B cell (primary cell): Measurements from ENCODE around the gene ADAMTS14. TPM values are rescaled to one million over a fixed set of nuclear protein-coding genes. Genes with fewer than 3 reads are reported as not detected.

ENCODE experiments used
- ATAC-seq: fragments of 200-7000 bp; cut with Tn5 transposase; one replicate; pipeline ENCODE4 v1.10.0; 2021; ENCODE audit warnings: low read depth, mild to moderate bottlenecking, moderate number of reproducible peaks, moderate library complexity
- CTCF ChIA-PET: fragments of 350-600 bp; sonication (Branson Sonifier 250); formaldehyde crosslinking; loops from one replicate; lab custom pipeline; 2021; ENCODE audit warnings: antibody characterized with exemption, inconsistent platforms; lab: Charles Lee
- POLR2A ChIA-PET: fragments of 350-600 bp; sonication (Branson Sonifier 250); formaldehyde crosslinking; loops from one replicate; lab custom pipeline; 2021; ENCODE audit warnings: antibody characterized with exemption; lab: Charles Lee
- DNase-seq: peaks from one replicate; pipeline ENCODE4 v3.0.0; 2013
- H2AFZ ChIP-seq: 2 replicates; pipeline ENCODE4 v1.6.1; 2012; ENCODE audit warnings: mild to moderate bottlenecking, low read depth, low read length; ENCODE audit not compliant: insufficient read depth, poor library complexity, severe bottlenecking
- H3K27ac ChIP-seq, 2 donors: 1 replicate in 1 of 2; 2 replicates in 1 of 2; pipeline ENCODE4 v1.5.1; 2012 to 2013; ENCODE audit warnings: low read length in 2 of 2, mild to moderate bottlenecking in 2 of 2, moderate library complexity in 1 of 2
- H3K27me3 ChIP-seq, 4 experiments: fragments of 200-600 bp in 1 of 4; sonication (generic) in 1 of 4; replicated peaks in 1 of 4; 1 replicate in 2 of 4; 2 replicates in 2 of 4; pipeline versions ENCODE4 v1.6.1 to v1.7.0; 2013 to 2016; ENCODE audit warnings: low read length in 3 of 4, mild to moderate bottlenecking in 2 of 4, mixed read lengths in 1 of 4, moderate library complexity in 1 of 4; ENCODE audit not compliant: insufficient read depth in 4 of 4, control insufficient read depth in 3 of 4; ENCODE audit errors: control extremely low read depth in 1 of 4
- H3K36me3 ChIP-seq, 2 experiments: replicated peaks in 1 of 2; 1 replicate in 1 of 2; 2 replicates in 1 of 2; pipeline versions ENCODE4 v1.6.1 to v1.7.1; 2013; ENCODE audit warnings: low read length in 1 of 2; ENCODE audit not compliant: insufficient read depth in 2 of 2, control insufficient read depth in 1 of 2; ENCODE audit errors: control extremely low read depth in 1 of 2, extremely low read depth in 1 of 2
- H3K4me1 ChIP-seq, 2 donors: fragments of 200-600 bp in 1 of 2; sonication (generic) in 1 of 2; 1 replicate in 1 of 2; 2 replicates in 1 of 2; pipeline versions ENCODE4 v1.5.1 to v1.6.1; 2013 to 2017; ENCODE audit warnings: low read length in 2 of 2; ENCODE audit not compliant: control insufficient read depth in 2 of 2, insufficient read depth in 2 of 2
- H3K4me2 ChIP-seq: replicated peaks from 2 replicates; pipeline ENCODE3; 2012; ENCODE audit warnings: mild to moderate bottlenecking, low read depth, low read length; ENCODE audit not compliant: poor library complexity, severe bottlenecking
- H3K4me3 ChIP-seq, 5 experiments: fragments of 200-600 bp in 1 of 5; sonication (generic) in 1 of 5; 1 replicate in 3 of 5; 2 replicates in 2 of 5; pipeline versions ENCODE4 v1.5.1 to v1.7.0; 2011 to 2016; ENCODE audit warnings: low read length in 4 of 5, mild to moderate bottlenecking in 4 of 5, low read depth in 2 of 5, control low read depth in 1 of 5, moderate library complexity in 1 of 5; ENCODE audit not compliant: insufficient read depth in 1 of 5; ENCODE audit errors: control extremely low read depth in 1 of 5, extremely low read depth in 1 of 5
- H3K79me2 ChIP-seq: fragments of 200-600 bp; sonication (generic); one replicate; pipeline ENCODE4 v1.6.0; 2016; ENCODE audit warnings: low read length; ENCODE audit not compliant: control insufficient read depth, insufficient read depth
- H3K9ac ChIP-seq: fragments of 200-600 bp; sonication (generic); 2 replicates; pipeline ENCODE4 v1.6.1; 2017; ENCODE audit warnings: mild to moderate bottlenecking, low read length, moderate library complexity
- H3K9me3 ChIP-seq, 3 donors: one replicate each; pipeline versions ENCODE4 v1.6.1 to v1.7.1; 2013; ENCODE audit warnings: low read length in 2 of 3; ENCODE audit not compliant: control insufficient read depth in 2 of 3, insufficient read depth in 1 of 3; ENCODE audit errors: control extremely low read depth in 1 of 3
- H4K20me1 ChIP-seq: 2 replicates; pipeline ENCODE4 v1.6.0; 2012; ENCODE audit warnings: mild to moderate bottlenecking, low read length; ENCODE audit not compliant: insufficient read depth, control insufficient read depth, poor library complexity, severe bottlenecking
- H3K27ac Mint-ChIP-seq: one replicate; pipeline ENCODE4 v1.8.0; 2021; ENCODE audit warnings: mixed read lengths
- H3K27me3 Mint-ChIP-seq: one replicate; pipeline ENCODE4 v1.8.0; 2021; ENCODE audit warnings: mixed read lengths
- H3K4me1 Mint-ChIP-seq: one replicate; pipeline ENCODE4 v1.8.0; 2021; ENCODE audit warnings: mixed read lengths
- H3K4me3 Mint-ChIP-seq: one replicate; pipeline ENCODE4 v1.8.0; 2021; ENCODE audit warnings: mixed read lengths
- H3K9me3 Mint-ChIP-seq: one replicate; pipeline ENCODE4 v1.8.0; 2022; ENCODE audit warnings: mixed read lengths; ENCODE audit not compliant: insufficient read depth
- CTCF ChIP-seq: fragments of 200-600 bp; IDR thresholded peaks from one replicate; pipeline ENCODE4 v1.8.0; 2022; ENCODE audit warnings: antibody characterized with exemption, mild to moderate bottlenecking
- EZH2 ChIP-seq: IDR thresholded peaks from 2 replicates; pipeline ENCODE4 v1.6.1; 2012; ENCODE audit warnings: borderline replicate concordance, low read depth, mild to moderate bottlenecking, moderate library complexity, low read length; ENCODE audit not compliant: insufficient read depth, poor library complexity, severe bottlenecking
- WGBS: methylation state at CpG from one replicate; pipeline ENCODE4 v1.1.5; 2013; ENCODE audit warnings: missing lambda C conversion rate; ENCODE audit not compliant: insufficient coverage; 5-methylcytosine and 5-hydroxymethylcytosine counted together
- intact Hi-C: fragments of 100-400 bp; cut with micrococcal nuclease; formaldehyde crosslinking; loops from one replicate; pipeline ENCODE4 v1.10.0; 2022
- polyA plus RNA-seq: library from polyadenylated mRNA; depleted of rRNA; stranded (reverse); fragments of >200 nt; gene quantifications from 2 replicates; pipeline ENCODE4 v1.2.3, GENCODE V29; 2012
- total RNA-seq, 2 donors: library from RNA; stranded (reverse); fragments of 120-200 nt in 1 of 2; gene quantifications; 1 replicate in 1 of 2; 2 replicates in 1 of 2; pipeline versions ENCODE4 v1.2.3 to v1.2.4, GENCODE V29; 2013 to 2022

The ADAMTS14 gene
- total and polyA plus RNA-seq, 2 donors (not counting 1 experiment from before 2014, with no cell fraction given) = not detected

DNA sequence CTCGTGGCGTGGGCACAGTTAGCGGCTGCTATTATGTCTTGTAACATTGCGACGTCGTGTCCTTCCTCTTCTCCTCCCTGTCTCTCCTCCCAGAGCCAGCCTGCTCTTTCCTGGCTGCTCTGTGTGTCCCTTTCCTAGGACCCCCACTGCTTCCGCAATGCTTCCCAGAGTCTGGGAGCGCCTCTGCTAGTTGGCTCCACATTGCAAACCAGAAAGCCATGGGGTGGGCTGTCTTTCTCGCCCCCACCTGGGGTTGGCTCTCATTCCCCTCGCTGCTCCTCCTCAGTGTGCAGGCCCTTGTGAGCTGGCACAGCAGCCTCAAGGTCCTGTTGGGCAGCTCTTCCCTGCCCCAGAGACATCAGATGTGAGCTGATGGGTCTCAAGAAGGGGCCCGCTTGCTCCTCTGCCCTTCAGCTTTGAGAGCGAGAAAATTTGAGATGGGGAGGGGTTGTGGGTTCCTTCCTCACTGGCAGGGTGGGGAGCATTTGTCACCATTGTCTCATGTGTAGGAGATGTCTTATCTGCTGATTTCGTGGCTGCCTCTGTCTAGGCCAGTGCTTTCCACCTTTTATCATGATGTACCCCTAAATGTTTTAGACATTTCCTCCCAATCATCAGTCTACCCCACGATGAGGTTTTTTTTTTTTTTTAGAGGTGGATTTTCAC lies 3.3 kb downstream of the ADAMTS14 start:
- 88% methylated on average over 11 of the region's 14 CpGs for WGBS
- H3K27me3 ChIP-seq = peaks cover 0 to 18% (median 4%) of the 10 kb centered on the region in 4 experiments

More for the DNA sequence above, 3.3 kb downstream of the ADAMTS14 start:
- Histone ChIP-seq H3K27ac (no peak overlapping the region), H2AFZ (no peak overlapping the region), H3K4me2 (no peak overlapping the region), H3K36me3 (no peaks in the 10 kb centered on the region), H4K20me1 (no peaks in the 10 kb centered on the region), H3K79me2 (no peaks in the 10 kb centered on the region), H3K9ac (no peak overlapping the region), H3K9me3 (no peaks in the 10 kb centered on the region), H3K4me1 (peaks cover 0 to 6% of the 10 kb centered on the region in 2 donors), H3K4me3 (no peak overlapping the region)
- no peak for ATAC-seq
- peaks cover 45% of the 10 kb centered on the region for H3K27me3 Mint-ChIP-seq
- peaks cover 10% of the 10 kb centered on the region for H3K4me1 Mint-ChIP-seq
- DNase-seq = no peak
- H3K4me3 Mint-ChIP-seq = no peak overlapping the region
- CTCF ChIA-PET = no interaction called here
- H3K9me3 Mint-ChIP-seq = no peaks in the 10 kb centered on the region
- POLR2A ChIA-PET = no interaction called here
- intact Hi-C loops = no loop called here
- TF ChIP-seq CTCF (no peak), EZH2 (no peak)
- H3K27ac Mint-ChIP-seq = no peak overlapping the region
